HCT116 (cell line): ENCODE data around the gene GSTT2. TPM values are rescaled to one million over a fixed set of nuclear protein-coding genes. Genes with fewer than 3 reads are reported as not detected.
"Not testable (repeated sequence)": the region's sequence is repeated elsewhere in the genome, so short reads cannot be mapped to it uniquely, and the experiment has no call there.

Experiments
- ATAC-seq: fragments of 200-7000 bp; cut with Tn5 transposase; 2 replicates; pipeline ENCODE4 v1.9.1; 2020; ENCODE audit warnings: mild to moderate bottlenecking, moderate library complexity
- BruUV-seq: library from RNA; stranded (reverse); fragments of 400-500 nt; replicated peaks from 2 replicates; lab custom pipeline; 2021; lab: Mats Ljungman, UMichigan
- CTCF ChIA-PET: fragments of 300-600 bp; sonication (Branson Sonifier 250); formaldehyde crosslinking; loops from one replicate; lab custom pipeline; 2021; ENCODE audit warnings: antibody characterized with exemption; lab: Charles Lee
- POLR2A ChIA-PET: fragments of 300-600, 350-600 bp; sonication (Branson Sonifier 250); formaldehyde crosslinking; loops from one replicate; lab custom pipeline; 2021; ENCODE audit warnings: antibody characterized with exemption; lab: Charles Lee
- RAD21 ChIA-PET, 2 experiments: fragments of 300-600 bp; sonication (Branson Sonifier 250); formaldehyde crosslinking; loops; one replicate each; lab custom pipeline; 2023; ENCODE audit warnings: low total read pairs in 2 of 2; ENCODE audit not compliant: uncharacterized antibody in 2 of 2, unreplicated experiment in 2 of 2, low non-redundant PET in 1 of 2; lab: Charles Lee
- DNase-seq: peaks from one replicate; pipeline ENCODE4 v3.0.0-alpha.2; 2010; ENCODE audit warnings: low read depth, low spot score
- H2AFZ ChIP-seq: fragments of 200-600 bp; shearing (Covaris generic), sonication (generic); 2 replicates; pipeline ENCODE4 v1.6.1; 2017; ENCODE audit warnings: low read depth, mixed run types, mixed read lengths, antibody characterized with exemption, low read length; ENCODE audit not compliant: poor library complexity, severe bottlenecking
- H3K27ac ChIP-seq: 2 replicates; pipeline ENCODE4 v1.5.1; 2012; ENCODE audit warnings: low read depth, low read length
- H3K27me3 ChIP-seq: fragments of 200-600 bp; sonication (generic); 2 replicates; pipeline ENCODE4 v1.6.1; 2016; ENCODE audit warnings: mixed run types, low read length, mixed read lengths; ENCODE audit not compliant: insufficient read depth
- H3K36me3 ChIP-seq, 2 experiments: fragments of 200-500 bp in 1 of 2; fragments of 200-600 bp in 1 of 2; sonication (Bioruptor generic) in 1 of 2; sonication (generic) in 1 of 2; 2 replicates each; pipeline versions ENCODE4 v1.5.1 to v1.6.1; 2014 to 2016; ENCODE audit warnings: low read length in 2 of 2, inconsistent platforms in 1 of 2, mixed read lengths in 1 of 2, mixed run types in 1 of 2; ENCODE audit not compliant: insufficient read depth in 2 of 2, control insufficient read depth in 1 of 2
- H3K4me1 ChIP-seq, 2 experiments: fragments of 200-600 bp in 1 of 2; sonication (generic) in 1 of 2; 2 replicates each; pipeline versions ENCODE4 v1.5.1 to v1.6.1; 2012 to 2017; ENCODE audit warnings: low read length in 2 of 2, inconsistent platforms in 1 of 2, mild to moderate bottlenecking in 1 of 2, mixed read lengths in 1 of 2, mixed run types in 1 of 2, moderate library complexity in 1 of 2; ENCODE audit not compliant: insufficient read depth in 2 of 2, control insufficient read depth in 1 of 2
- H3K4me2 ChIP-seq: fragments of 200-600 bp; sonication (generic); 2 replicates; pipeline ENCODE4 v1.6.1; 2017; ENCODE audit warnings: mixed run types, low read length, mixed read lengths
- H3K4me3 ChIP-seq, 2 experiments: fragments of 200-600 bp in 1 of 2; sonication (generic) in 1 of 2; replicated peaks in 1 of 2; 2 replicates each; pipeline ENCODE4 v1.5.1; 2011 to 2016; ENCODE audit warnings: low read length in 2 of 2, control low read depth in 1 of 2, low read depth in 1 of 2, mild to moderate bottlenecking in 1 of 2, mixed read lengths in 1 of 2, mixed run types in 1 of 2
- H3K79me2 ChIP-seq: fragments of 200-600 bp; sonication (generic); 2 replicates; pipeline ENCODE4 v1.6.1; 2017; ENCODE audit warnings: mild to moderate bottlenecking, mixed run types, low read length, moderate library complexity, mixed read lengths; ENCODE audit not compliant: insufficient read depth
- H3K9ac ChIP-seq: fragments of 200-600 bp; sonication (generic); 2 replicates; pipeline ENCODE4 v1.6.1; 2016; ENCODE audit warnings: low read length, mixed read lengths
- H3K9me2 ChIP-seq: fragments of 200-600 bp; sonication (generic), shearing (Covaris generic); 2 replicates; pipeline ENCODE4 v1.6.1; 2017; ENCODE audit warnings: mixed run types, mild to moderate bottlenecking, moderate library complexity; ENCODE audit not compliant: insufficient read depth
- H3K9me3 ChIP-seq, 2 experiments: fragments of 200-500 bp in 1 of 2; fragments of 200-600 bp in 1 of 2; sonication (Bioruptor generic) in 1 of 2; sonication (generic) in 1 of 2; 2 replicates each; pipeline ENCODE4 v1.6.1; 2014 to 2017; ENCODE audit warnings: low read length in 2 of 2, mixed read lengths in 2 of 2, inconsistent platforms in 1 of 2, low read depth in 1 of 2, mild to moderate bottlenecking in 1 of 2, mixed run types in 1 of 2, moderate library complexity in 1 of 2; ENCODE audit not compliant: control insufficient read depth in 1 of 2, insufficient read depth in 1 of 2
- H4K20me1 ChIP-seq: fragments of 200-600 bp; sonication (generic), shearing (Covaris generic); 2 replicates; pipeline ENCODE4 v1.6.1; 2017; ENCODE audit warnings: mixed run types, mild to moderate bottlenecking, moderate library complexity; ENCODE audit not compliant: insufficient read depth
- intact Hi-C: fragments of 100-400 bp; cut with micrococcal nuclease; formaldehyde crosslinking; loops from 2 replicates; pipeline ENCODE4 v1.10.0; 2022
- total RNA-seq: library from RNA; stranded (reverse); gene quantifications from one replicate; pipeline ENCODE4 v1.2.1, GENCODE V29; 2021; ENCODE audit not compliant: unreplicated experiment

GSTT2 gene
- total RNA-seq, 1 experiment from 2014 or later, result 5.1 TPM

DNA sequence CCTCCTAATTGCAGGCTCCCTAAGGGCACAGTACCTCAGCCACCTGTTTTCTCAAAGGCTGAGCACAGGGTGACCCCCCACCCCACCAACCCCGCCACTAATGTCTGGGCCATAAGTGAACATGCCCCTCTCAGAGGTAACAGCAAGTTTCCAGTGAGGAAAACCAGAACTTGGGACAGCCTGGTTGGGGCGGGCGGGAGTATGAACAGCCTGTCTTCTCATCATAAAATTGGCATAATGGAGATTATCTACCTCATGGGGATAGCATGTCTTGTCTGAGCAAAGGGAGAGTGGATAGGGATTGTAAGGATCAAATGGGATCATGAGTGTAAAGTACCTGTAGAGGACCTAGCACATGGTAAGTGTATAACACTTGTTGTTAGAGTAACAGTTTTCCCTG lies 8.0 kb upstream of the GSTT2 start:
- H3K9me2 ChIP-seq, H3K4me3 ChIP-seq, H3K27me3 ChIP-seq, H3K9me3 ChIP-seq, intact Hi-C loops, DNase-seq, ATAC-seq, BruUV-seq, POLR2A ChIA-PET, H2AFZ ChIP-seq, RAD21 ChIA-PET, H3K4me1 ChIP-seq, H3K4me2 ChIP-seq, H4K20me1 ChIP-seq: not testable (repeated sequence)
- peaks cover 14 to 17% of the 10 kb centered on the region in 2 experiments; a peak in 3 of 4 replicates for H3K36me3 ChIP-seq
- CTCF ChIA-PET, result interaction anchor here (1.0 kb wide), 1 partner anchor 78 kb away, joined by 4 read pairs; the partner anchor contains the start of gene MIF
- peaks cover 32% of the 10 kb centered on the region for H3K79me2 ChIP-seq
- peak overlapping the region; percentile 15; the same call in 1 of the 2 replicates for H3K27ac ChIP-seq
- 0 out of 2 replicates have a peak overlapping the region, but pooled peaks have one; percentile 19 for H3K9ac ChIP-seq

DNA sequence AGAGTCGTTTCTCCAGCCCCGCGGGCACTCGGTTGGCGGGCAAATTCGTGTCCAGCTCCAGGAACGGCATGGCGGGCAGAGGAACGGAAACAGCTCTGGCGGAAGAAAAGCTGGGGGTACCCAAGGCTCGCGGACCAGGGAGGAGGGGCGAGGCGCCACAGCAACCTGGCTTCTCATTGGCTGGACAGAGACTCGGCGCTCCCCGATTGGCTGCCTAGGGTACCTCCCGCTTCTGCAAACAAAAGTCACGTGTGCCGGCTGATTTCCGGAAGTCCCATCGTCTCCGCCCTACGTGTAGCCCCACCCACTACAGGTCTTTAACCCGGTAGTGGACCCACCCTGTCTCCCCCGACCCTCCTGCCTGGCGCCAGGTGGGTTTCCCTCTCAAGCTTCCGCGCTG lies 5.6 kb upstream of the GSTT2 start, which contains the start of gene DDT:
TSS of gene DDT (minus strand) at position 97 of the 400 bp plus-strand sequence. CDS start at position 70, 27 bp downstream.
- BruUV-seq, RAD21 ChIA-PET, H3K9me2 ChIP-seq, H3K27ac ChIP-seq, H2AFZ ChIP-seq, CTCF ChIA-PET, H3K4me3 ChIP-seq, intact Hi-C loops, H3K9me3 ChIP-seq, H3K9ac ChIP-seq, H3K27me3 ChIP-seq, H4K20me1 ChIP-seq, H3K4me1 ChIP-seq, DNase-seq, POLR2A ChIA-PET, H3K4me2 ChIP-seq: not testable (repeated sequence)
- H3K36me3 ChIP-seq, result peaks cover 10 to 13% of the 10 kb centered on the region in 2 experiments; a peak in 3 of 4 replicates
- ATAC-seq, result peak; percentile 86
- peaks cover 27% of the 10 kb centered on the region for H3K79me2 ChIP-seq

DNA sequence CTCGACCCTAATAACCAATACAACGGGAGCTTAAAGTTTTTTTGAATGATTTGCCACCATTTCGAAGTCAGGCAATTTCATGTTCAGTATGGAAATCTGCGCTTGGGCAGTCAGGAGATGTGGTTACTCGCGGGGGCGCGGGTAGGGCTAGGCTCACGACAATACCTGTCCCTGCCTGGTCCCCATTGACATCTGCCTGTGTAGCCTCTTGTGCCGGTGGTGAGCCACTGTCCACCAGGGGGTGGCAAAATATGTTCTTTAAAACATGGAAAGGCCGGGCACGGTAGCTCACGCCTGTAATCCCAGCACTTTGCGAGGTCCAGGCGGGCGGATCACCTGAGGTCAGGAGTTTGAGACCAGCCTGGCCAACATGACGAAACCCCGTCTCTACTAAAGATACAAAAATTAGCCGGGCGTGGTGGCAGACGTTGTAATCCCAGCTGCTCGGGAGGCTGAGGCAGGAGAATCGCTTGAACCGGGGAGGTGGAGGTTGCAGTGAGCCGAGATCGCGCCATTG lies 5.0 kb upstream of the GSTT2 start:
- H3K9ac ChIP-seq, H3K27me3 ChIP-seq, DNase-seq, H3K9me3 ChIP-seq, H2AFZ ChIP-seq, H3K36me3 ChIP-seq, RAD21 ChIA-PET, H3K9me2 ChIP-seq, H3K27ac ChIP-seq, POLR2A ChIA-PET, H3K4me3 ChIP-seq, CTCF ChIA-PET, H3K4me1 ChIP-seq, H3K4me2 ChIP-seq, intact Hi-C loops, H4K20me1 ChIP-seq: not testable (repeated sequence)
- ATAC-seq, result peak; percentile 76
- BruUV-seq, result TSS peak; percentile 23
- peaks cover 21% of the 10 kb centered on the region for H3K79me2 ChIP-seq

DNA sequence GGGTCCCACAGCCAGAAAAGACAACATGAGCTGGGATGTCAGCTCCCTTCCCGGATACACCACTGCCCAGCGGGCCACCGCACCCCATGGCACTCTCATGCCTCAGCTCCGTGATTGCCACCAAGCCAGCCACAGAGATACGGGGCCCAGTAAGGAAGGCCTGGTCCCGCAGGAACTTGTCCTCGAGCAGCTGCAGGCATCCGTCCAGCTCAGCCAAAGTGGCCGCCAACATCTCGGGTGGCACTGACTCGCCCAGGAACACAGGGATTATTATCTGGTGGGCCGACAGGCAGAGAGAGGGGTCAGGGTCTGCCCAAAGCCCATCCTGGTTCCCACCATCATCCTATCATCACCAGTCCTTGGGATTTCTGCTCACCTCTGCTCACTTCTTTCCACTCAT lies 2.6 kb upstream of the GSTT2 start:
- H3K4me3 ChIP-seq, H3K27me3 ChIP-seq, RAD21 ChIA-PET, H3K9me2 ChIP-seq, H3K4me1 ChIP-seq, H3K4me2 ChIP-seq, H2AFZ ChIP-seq, H4K20me1 ChIP-seq, BruUV-seq, POLR2A ChIA-PET, DNase-seq, H3K27ac ChIP-seq, CTCF ChIA-PET, H3K36me3 ChIP-seq, H3K9me3 ChIP-seq, intact Hi-C loops, H3K9ac ChIP-seq, ATAC-seq, H3K79me2 ChIP-seq: not testable (repeated sequence)
